Hindlimb muscle (tissue), 1 donor: ENCODE data around the gene MAP3K9. TPM values are rescaled to one million over a fixed set of nuclear protein-coding genes. Genes with fewer than 3 reads are reported as not detected.
A peak's percentile ranks its signal among the peaks of the same experiment; 100 is the strongest.

Experiments used
- DNase-seq: peaks from one replicate; pipeline ENCODE4 v3.0.0-alpha.2; 2013
- polyA plus RNA-seq: library from polyadenylated mRNA; unstranded; fragments of 120-200 nt; gene quantifications from one replicate; pipeline ENCODE4 v1.2.1, GENCODE V29; 2013; ENCODE audit not compliant: insufficient read length

The MAP3K9 gene
- polyA plus RNA-seq, 1 donor: 0.19 TPM

- DNase-seq: peak; percentile 59
These were observed 12.5 kb upstream of the MAP3K9 start for GRCh38 chr14:70821584-70822529.

- DNase-seq: no peak
These were observed 7.2 kb upstream of the MAP3K9 start for GRCh38 chr14:70816525-70816924.

GRCh38 chr14:70814466-70814865 is 5.2 kb upstream of the MAP3K9 start:
- no peak for DNase-seq

DNA sequence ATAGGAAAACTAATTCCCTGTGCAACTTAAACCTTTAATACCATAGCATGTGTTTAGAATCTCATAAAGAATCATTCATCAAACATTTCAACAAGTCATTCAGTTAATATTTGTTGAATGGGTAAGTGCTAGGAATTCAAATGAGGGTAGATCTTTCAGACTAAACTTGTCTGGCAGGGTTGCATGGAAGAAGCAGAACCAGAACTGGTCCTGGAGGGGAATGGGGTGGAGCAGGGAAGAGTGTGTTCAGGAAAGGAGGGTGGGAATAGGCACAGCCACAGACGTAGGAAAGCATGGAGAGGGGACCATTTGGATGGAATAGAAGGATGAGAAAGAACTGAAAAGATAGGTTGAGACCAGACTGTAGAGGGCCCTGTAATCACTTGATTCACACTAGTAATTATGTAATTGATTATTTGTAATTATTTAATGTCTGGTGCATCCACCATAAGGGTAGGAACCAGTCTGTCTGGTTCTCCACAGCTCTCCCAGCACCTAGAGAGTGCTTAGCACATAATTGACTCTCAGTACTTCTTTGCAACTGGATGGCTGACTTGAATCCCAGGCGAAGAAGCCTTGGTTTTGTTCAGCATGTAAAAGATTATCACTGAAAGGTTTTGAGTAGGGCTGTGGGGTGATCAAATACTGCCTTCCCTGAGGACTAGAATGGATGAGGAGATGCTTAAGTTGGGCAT is 3.0 kb upstream of the MAP3K9 start:
- DNase-seq: no peak

- no peak for DNase-seq
These were observed 2.3 kb upstream of the MAP3K9 start for GRCh38 chr14:70811578-70811977.

DNA sequence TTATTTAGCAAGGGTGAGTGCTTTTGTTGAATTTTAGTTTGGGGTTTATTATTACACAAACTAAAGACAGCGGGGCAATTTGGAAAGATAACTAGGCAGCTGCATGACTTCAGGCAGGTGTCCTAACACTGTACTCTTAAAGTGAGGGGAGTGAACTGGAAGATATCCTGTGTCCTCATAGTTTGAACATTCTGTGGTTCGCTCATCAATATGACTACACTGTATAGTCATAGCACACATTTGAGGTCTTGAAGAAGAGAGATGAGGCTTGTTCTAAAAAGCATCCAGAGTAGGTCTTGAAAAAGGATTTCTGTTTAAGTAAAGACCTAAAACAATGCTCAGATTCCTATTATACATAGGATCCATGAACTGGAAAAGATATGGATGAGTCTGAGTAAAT is 1.7 kb upstream of the MAP3K9 start:
- no peak for DNase-seq

DNA sequence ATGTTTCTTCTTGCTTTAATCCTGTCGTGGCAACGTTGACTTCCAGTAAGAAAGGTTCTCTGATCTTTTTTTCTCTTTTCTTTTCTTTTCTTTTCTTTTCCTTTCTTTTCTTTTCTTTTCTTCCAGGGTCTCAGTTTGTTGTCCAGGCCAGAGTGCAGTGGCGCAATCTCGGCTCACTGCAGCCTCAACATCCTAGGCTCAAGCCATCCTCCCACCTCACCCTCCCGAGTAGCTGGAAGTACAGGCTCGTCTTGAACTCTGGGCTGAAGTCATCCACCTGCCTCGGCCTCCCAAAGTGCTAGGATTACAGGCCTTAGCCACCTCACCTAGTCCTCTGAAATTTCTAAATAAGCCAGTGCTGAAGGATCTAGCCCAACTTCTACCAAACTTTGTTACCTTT is 1.3 kb upstream of the MAP3K9 start:
- no peak for DNase-seq

- DNase-seq: no peak
These were observed 693 bp downstream of the MAP3K9 start for GRCh38 chr14:70808416-70809224.

DNA sequence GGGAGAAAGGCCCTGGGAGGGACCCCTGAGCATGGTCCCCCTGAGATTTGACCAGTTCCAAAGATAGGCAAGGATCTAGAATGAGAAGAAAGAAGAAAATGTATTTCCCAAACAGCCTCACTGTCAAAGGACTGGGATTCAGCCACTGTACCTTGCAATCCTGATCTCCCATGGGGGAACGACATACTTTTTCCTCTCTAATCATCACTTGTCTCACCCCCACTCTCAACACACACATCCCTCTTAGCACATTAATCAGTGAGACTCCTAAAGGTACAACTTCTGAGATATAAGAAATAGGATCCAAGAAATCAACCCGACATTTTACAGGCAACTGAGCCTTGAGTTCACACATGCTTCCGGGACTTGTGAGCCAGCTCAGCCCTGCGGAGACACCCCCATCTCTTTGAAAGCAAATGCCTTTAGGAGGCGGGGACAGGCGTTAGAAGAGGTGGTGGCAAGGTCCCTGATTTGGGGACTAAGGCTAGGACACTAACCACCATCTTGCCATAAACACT is 1.4 kb downstream of the MAP3K9 start:
- DNase-seq: no peak

DNA sequence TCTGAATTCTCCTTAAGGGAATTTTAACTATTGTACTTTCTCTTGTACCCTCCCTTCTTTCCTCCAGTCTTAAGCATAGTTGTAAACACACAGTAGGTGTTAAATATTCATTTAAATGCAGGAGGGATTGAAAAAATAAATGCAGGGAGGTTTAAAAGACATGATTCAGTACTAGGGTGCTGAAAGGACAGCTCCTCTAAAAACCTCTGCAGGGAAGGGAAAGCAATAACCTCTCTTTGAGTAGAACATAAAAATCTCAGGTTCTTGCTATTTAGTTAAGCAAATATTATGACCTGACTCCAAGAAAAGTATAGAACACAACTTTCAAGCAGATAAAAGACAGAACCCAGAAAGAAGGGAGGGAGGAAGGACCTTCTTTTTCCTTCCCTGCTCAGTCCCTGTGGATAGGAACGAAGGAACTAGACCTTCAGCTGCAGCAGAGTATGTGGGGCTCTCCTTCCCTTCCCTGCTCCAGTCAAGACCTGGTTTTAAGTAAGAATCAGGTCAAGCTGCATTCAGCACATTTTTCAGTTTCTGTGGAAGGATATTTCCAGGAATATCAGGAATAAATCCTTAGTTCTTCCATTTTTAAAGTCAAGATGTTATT is 4.7 kb downstream of the MAP3K9 start:
- DNase-seq: no peak

DNA sequence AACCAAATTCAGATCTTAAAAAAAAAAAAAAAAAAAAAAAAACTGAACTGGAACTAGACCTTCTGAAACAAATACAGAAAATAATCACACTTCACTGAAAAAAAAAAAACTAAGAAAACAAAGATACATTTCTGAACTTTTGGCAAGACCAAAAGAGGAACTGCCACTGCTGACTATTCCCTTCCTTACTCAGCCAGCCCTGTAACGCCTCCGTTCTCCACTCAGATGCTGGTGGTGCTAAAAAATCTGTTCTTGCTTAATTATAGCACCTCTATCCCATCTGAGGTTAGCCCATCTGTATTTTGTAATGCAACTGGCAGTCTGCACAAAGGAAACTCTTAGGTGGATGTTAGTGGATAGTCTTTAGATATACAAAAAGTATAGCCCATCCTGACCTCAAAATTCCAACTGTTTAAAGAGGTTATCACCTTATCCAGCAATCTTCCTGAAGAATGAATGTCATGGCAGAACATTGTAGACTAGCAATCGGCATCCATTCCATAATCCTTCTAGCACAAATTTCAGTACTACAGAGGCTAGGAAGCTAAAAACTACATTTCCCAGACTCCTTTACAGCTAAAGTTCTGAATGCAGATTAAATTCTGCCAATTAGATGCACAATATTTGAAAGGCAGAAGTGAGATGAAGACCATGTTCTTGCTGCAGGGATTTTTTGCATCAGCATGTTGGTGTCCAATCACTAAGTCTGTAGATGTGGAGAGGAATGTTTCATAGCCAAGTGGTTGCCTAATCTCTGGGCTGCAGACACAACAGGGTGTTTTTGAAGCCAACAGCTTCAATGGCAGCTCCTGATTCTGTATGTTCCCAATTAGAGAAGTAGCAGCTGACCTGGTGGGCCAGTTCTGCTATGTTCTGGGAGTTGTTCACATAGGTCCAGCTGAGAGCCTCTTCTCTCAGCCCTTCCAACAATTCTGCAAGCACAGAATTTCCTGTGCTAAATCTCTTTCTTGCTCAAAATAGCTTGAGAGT is 5.7 kb downstream of the MAP3K9 start:
- DNase-seq: no peak

- DNase-seq: no peak
These were observed 6.9 kb downstream of the MAP3K9 start for GRCh38 chr14:70802379-70802778.

DNA sequence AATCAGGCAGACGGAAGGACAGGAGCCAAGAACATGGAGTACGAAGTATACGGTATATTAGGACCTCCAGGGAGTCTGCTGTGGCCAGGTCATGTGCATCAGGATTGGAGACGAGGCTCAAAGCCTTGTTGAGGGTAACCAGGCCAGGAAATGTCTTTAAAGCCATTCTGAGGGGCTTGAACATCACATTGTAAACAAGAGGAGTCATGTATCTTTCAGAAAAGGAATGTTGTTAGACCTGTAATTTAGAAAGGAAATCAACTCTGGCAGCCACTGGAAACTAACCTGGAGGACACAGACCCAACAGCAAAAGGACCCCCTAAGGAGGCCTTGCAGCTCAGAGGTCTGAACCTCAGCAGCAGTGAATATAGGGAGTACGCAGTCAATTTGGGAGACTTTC is 7.5 kb downstream of the MAP3K9 start:
- no peak for DNase-seq

DNA sequence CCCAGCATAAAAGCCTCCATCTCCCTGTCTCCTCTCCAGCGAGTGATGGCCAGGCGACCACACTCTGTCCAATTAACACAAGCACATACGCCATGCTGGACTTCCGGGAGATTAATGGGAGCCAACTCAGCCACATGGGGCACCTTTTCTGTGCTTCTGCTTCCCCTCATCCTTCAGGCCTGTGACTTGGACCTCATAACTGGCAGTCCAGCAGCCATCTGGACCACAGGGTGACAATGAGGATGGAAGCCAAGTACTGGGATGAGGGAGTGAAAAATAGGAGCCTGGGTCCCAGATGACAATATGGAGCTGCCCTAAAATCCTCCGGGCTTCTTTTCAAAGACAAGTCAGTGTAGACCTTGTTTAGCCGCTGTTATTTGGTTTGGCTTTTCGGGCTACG is 12.8 kb downstream of the MAP3K9 start:
- no peak for DNase-seq

DNA sequence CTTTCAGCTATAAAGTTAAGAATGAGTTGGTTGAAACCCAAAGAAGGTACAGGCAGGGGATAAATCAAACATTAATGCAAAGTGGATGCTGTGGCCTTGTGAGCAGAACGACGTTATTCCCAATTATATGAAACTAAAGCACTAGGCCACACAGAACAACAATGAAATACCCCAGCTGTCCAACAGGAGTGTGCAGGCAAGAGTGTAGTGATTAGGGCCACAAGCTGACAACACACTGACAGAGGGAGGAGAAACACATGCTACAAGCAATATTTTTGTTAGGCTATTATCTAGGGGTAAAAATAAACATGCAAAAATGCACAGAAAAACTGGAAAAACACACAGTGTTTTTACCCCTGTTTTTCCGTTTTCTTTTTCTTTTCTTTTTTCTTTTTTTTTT is 15.0 kb downstream of the MAP3K9 start:
- DNase-seq: no peak

DNA sequence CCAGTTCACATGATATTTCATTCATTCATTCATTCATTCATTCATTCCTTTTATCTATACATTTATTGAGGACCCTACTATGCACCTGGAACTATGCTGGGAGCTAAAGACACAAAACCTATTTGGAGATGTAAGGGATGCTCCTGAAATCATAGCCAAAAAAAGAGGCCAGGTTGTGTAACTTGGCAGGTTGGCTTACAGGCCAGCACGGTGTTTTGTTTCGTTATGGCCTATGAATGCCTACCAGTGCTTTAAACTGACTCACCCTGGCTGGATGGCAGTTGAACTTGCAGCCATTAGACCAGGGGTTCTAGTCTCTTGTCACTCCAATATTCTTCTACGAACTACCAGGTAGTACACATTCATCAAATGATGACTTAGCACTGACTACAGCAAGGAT is 15.7 kb downstream of the MAP3K9 start:
- no peak for DNase-seq

- DNase-seq: no peak
These were observed 16.4 kb downstream of the MAP3K9 start for GRCh38 chr14:70792939-70793338.

GRCh38 chr14:70791971-70792370 is 17.3 kb downstream of the MAP3K9 start:
- DNase-seq: no peak

DNA sequence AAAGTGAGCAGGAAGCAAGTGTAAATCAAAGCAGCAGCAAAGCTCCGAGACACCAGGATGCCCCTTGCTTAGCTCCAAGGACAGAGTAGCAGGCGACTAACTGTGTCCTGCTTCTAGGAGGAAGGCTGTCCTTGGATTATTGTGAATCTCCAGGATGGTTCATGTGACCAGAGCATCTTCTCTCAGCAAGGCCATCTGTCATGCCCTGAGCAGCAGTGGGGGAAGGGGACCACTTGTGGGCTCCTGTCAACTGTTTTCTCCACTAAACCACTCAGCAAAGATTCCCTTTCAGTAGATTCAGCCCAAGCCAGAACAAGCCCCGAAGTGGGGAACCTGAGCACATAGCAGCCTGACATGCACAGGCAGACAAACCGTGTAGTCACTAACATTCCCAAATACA is 19.4 kb downstream of the MAP3K9 start:
- no peak for DNase-seq

GRCh38 chr14:70789361-70789760 is 20.0 kb downstream of the MAP3K9 start:
- peak; percentile 13 for DNase-seq

DNA sequence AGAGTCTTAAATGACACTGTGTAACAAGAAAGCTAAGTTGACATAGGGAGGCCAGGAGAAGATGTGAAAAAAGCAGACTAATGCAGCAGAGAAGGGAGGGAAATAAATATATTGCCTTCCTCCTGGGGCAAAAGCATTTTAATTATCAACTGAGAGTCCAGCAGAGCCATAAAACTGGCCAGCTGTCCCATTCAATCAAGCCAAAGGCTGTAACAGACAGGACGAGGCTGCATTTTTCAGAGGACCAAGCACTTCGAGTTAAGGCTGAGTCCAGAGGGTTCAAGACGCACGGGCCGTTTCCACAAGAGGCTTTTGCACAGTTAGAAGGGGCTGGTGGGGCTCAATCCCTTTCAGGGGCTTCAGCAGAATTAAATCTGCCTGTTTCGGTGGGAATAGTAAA is 20.4 kb downstream of the MAP3K9 start:
- DNase-seq: no peak
